ENCODE results near the gene FHL5.

- TF ChIP-seq ZFX (IDR thresholded peaks at IDR 0.05; ENCODE audit: borderline replicate concordance) (no peak), CTCF (IDR thresholded peaks at IDR 0.05) (no peak)
These were observed 41.1 kb upstream of the FHL5 start, which contains the start of gene UFL1 for GRCh38 chr6:96521644-96522464.
